GM19397 (cell line): Measurements from ENCODE around the gene SNAI3.

Experiments used
- ATAC-seq: cut with Tn5 transposase; IDR thresholded peaks from one replicate; pipeline ENCODE4 v1.9.1; 2021; ENCODE audit warnings: mild to moderate bottlenecking, moderate library complexity; ENCODE audit not compliant: unreplicated experiment

The SNAI3 gene

DNA sequence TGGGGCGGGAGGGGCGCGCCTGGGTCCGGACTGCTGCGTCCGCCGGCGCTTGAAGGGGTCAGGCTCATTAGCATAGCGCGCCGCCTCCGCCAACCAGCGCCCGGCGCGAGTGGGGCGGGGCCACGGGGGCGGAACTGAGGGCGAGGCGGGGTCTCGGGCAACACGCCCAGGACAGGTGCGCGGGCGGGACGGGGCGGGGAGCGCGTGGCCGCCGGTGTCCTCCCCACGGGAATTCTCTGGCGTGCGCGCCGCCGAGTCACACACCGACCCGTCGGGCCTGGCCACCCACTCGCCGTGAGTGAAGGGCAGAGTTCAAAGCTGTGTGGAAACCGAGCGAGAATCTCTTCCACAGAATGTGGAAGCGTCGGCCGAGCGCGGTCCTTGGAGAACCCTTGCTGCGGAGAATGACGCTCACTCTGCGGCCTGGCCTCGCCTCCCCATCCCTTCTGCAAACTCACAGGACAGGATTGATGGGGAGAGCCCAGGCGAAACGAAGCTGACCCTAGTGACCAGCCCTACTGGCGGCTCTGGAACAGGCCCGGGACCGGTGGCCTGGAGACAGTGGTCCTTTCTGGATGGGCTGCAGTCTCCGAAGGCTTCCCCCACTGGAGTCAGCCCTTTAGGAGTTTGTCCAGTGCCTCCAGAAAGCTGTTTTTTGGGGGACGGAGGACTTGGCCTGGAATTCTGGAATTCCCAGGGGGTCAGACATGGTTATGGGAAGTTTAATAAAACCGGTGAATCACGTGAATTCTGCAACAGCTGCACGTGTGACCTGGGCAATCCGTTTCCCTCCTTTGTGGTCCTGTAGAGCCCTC is at the start of gene SNAI3:
Gene SNAI3 (minus strand): TSS at position 69 of the 815 bp plus-strand sequence. CDS start 101 bp downstream, outside the sequence.
- peak; percentile 59 for ATAC-seq

GRCh38 chr16:88736088-88736487 is 49.8 kb upstream of the SNAI3 start:
- no peak for ATAC-seq

DNA sequence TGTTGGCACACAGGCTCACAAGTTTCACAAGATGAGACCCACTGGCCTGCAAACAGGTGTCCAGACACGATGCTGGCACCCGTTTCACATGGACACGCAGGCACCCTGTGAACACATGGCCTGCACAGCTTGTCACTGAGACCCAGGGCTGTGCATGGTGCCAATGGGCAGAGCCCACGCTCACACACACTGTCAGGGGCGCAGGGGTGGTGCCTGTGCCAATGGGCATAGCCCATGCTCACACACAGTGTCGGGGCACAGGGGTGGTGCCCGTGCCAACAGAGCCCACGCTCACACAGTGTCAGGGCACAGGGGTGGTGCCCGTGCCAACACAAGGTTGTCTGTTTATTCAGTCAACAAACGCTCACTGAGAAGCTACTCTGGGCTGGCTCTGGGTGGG is 49.3 kb upstream of the SNAI3 start:
- ATAC-seq: no peak

DNA sequence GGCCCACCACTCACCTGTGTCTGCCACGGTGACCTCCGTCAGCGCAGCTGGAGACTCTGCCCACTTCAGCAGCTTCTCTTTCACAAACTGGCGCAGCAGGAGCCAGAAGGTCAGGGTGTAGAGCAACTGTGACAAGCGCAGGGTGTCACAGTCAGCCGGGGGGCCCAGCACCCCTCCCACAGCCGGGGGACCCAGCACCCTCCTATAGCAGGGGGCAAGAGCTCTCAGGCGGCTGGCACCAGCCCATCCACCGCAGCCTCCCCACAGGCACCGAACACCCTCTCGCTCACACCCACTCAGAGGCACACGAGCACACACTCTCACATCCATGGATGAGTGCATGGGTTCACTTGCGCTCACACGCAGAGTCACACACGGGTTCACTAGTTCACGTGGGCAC is 48.8 kb upstream of the SNAI3 start:
- no peak for ATAC-seq

GRCh38 chr16:88734361-88734728 is 48.0 kb upstream of the SNAI3 start:
- ATAC-seq: no peak

DNA sequence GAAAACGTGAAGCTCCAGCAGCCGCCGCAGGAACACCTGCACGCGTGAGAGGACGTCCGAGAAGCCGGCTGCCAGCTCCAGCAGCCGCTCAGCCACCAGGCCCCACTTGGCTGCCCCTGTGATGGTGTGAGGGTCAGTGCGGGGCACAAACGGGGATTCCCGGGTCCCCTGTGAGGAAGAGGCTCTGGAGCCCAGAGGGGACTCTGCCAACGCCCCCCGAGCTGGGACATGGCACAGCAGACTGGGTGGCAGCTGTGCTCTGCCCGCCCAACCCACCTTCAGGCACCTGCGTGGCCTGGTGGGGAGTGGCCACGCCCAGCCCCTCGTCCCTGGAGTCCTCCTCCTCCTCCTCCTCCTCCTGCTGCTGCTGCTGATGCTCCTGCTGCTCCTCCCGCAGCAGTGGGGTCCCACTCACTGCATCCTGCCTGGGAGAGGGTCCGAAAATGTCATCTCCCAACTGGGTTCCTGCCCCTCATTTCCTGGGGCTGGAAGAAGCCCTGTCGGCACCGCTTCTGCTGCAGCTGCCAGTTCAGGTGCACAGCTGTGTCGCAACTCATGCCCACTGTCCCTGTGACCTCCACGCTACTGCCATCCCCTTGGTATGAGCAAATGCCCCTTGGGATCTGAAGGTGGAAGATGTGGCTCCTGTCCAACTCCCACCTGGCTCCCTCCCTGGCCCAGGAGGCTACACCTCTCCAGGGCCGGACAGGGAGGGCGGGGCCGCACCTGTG is 47.5 kb upstream of the SNAI3 start:
- ATAC-seq: no peak

DNA sequence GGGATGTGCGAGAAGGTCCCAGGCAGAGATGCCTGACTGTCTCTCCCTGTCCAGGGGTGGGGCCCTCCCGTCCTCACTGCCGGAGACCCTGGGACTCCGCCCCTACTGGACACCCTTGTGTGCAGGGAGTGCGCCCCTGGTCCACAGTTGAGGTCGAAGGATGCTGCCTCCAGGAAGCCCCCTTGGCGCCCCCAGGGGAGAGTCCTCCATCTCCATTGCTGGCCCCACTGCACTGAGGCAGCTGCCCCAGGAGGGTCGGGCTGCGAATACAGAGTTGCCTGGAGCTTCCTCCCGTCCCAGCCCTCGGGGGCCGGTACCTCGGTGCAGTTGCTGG is 46.6 kb upstream of the SNAI3 start:
- no peak for ATAC-seq

DNA sequence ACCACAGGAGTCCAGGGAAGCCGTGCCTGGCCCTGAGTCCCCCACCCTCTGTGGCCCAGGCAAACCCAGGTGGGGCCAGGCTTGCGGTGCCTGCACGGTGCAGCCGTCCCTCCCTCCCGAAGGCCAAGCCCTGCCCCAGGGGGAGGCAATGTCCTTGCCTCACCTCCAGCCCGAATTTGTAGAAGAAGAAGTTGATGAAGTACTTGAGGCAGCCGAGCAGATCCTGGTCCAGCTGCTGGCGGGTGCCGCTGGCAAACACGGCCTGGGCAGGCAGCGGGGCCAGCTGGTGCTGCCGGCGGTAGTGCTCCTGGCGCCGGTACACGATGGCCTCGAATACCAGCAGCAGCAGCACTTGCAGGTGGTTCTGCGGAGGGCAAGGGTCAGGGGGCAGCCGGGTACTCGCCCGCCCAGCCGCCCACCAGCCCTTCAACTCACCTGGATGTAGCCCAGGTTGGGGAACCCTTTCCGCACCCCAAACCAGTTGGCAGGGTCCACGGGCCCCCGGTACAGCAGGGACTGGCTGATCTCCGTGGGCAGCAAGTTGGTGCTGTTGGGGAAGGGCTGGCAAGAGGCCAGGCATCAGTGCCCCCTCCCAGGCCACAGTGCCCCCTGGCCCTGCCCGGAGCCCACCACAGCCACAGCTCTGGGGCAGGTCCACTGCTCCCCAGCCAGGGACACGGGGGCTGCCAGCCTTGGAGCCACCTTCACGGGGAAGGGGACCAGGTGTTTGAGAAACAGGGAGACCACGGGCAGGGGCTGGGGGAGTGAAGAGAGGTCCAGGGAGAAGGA is 46.1 kb upstream of the SNAI3 start:
- no peak for ATAC-seq

DNA sequence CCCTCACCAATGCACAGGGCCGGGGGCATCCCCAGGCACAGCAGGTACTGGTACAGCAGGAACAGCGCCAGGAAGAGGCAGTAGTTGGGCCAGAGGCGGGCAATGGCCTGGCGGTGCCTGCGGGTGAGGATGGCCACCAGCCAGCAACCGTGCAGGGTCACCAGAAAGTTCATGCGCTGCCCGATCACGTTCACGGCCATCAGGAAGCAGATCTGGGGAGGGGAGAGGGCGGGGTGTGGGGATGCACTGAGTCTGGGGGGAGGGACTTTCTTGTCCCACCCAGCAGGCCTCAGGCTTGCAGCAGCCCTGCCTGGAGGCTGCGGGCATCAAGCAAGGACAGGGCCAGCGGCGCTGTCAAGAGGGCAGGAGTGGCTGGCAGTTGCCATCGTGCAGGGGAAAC is 45.4 kb upstream of the SNAI3 start:
- no peak for ATAC-seq

- ATAC-seq: no peak
Observed at GRCh38 chr16:88730632-88731607, 44.6 kb upstream of the SNAI3 start.

DNA sequence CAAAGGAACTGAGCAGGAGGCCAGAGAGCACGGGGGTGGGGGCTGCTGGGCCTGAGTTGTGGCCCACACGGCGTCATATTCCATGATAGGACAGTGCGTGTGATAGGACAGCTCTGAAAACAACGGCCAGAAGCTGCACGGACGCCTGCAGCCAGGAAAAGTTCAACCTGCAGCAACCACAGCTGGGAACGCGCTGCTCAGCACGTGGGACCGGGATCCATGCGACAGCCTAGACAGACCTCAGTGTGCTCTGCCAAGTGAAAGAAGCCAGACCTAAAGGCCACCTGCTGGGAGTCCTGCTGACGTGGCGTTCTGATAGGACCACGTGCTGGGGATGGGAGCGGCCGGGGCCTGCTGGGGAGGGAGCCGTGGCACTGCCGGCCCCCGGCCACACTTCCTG is 41.6 kb upstream of the SNAI3 start:
- no peak for ATAC-seq

- ATAC-seq: no peak
Observed at GRCh38 chr16:88726981-88727380, 40.7 kb upstream of the SNAI3 start.

DNA sequence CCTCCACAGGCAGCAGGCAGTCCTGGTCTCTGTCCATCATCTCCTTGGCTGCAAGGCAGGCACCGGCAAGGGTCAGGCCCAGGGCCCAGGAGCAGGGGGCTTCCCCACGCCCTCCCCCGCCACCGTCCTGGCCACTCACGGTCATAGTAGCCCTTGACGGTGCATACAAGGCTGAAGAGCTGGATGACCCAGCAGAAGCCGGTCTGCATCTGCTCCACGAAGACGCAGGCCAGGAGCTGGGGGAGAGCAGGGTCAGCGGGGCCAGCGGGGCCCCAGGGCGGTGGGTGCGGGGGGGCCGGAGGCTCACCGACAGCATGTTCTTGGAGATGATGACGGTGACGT is 40.1 kb upstream of the SNAI3 start:
- ATAC-seq: no peak

DNA sequence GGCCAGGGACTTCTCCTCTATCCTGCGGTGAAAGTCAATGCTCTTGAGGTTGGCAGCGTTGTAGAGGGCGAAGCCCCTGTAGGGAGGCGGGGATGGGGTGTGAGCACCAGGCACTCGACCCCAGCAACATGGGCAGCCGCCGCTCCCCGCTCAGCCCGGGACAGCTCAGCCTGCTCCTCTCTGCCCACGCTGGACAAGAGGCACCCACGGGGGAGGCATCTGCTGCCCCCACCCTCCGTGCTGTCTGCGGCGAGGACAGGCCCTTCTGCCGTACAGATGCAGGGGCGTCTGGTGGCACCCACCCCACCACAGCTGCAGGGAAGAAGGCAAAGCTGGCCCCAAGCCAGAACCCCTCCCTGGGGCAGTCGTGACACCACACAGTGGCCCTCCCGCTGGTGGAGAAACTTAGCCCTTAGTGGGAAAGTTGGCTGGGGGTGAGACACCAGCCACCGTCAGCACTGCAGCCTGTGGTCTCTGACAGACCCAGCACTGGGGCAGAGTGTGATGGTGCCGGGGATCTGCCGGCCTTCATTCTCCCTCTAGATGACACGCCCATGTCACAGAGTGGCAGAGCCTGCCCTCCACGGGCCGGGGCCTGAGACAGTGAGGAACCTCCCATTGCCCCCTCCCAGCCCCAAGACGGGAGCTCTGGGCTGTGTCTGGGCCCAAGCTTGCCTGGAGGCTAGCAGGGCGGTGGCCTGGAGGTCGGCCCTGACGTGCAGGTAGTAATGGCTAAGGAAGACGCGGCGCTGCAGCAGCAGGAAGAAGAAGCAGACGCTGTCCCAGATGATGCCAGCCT is 39.5 kb upstream of the SNAI3 start:
- ATAC-seq: no peak

GRCh38 chr16:88724855-88725555 is 38.7 kb upstream of the SNAI3 start:
- ATAC-seq: no peak

DNA sequence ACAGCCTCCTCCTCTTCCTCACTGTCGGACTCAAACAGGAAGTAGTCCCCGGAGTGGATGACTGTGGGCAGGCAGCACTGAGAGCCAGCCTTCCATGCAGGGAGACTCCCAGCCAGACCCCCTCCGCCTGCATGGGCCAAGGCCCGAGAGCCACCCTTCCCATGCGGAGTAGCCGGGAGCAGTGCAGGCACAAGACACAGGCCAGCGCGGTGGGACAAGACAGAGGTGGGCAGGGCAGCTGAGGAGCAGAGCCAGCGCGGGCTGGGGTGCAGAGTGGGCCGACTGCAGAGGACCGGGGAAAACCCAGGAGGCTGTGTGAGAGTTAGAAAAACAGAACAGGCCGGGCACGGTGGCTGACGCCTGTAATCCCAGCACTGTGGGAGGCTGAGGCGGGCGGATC is 37.6 kb upstream of the SNAI3 start:
- ATAC-seq: no peak

GRCh38 chr16:88723507-88723887 is 37.2 kb upstream of the SNAI3 start:
- no peak for ATAC-seq

- ATAC-seq: no peak
Observed at GRCh38 chr16:88722784-88723506, 36.6 kb upstream of the SNAI3 start.
